Measurements from ENCODE around the gene XIAP. TPM values are rescaled to one million over a fixed set of nuclear protein-coding genes. Genes with fewer than 3 reads are reported as not detected.

The XIAP gene
- total and polyA plus RNA-seq, 9 of the 15 experiments (the other 6 are each of a cell fraction or from before 2014, with no cell fraction given), result 5.7 to 40.5 (median 19.8) TPM

- TF ChIP-seq, protein P1, sequence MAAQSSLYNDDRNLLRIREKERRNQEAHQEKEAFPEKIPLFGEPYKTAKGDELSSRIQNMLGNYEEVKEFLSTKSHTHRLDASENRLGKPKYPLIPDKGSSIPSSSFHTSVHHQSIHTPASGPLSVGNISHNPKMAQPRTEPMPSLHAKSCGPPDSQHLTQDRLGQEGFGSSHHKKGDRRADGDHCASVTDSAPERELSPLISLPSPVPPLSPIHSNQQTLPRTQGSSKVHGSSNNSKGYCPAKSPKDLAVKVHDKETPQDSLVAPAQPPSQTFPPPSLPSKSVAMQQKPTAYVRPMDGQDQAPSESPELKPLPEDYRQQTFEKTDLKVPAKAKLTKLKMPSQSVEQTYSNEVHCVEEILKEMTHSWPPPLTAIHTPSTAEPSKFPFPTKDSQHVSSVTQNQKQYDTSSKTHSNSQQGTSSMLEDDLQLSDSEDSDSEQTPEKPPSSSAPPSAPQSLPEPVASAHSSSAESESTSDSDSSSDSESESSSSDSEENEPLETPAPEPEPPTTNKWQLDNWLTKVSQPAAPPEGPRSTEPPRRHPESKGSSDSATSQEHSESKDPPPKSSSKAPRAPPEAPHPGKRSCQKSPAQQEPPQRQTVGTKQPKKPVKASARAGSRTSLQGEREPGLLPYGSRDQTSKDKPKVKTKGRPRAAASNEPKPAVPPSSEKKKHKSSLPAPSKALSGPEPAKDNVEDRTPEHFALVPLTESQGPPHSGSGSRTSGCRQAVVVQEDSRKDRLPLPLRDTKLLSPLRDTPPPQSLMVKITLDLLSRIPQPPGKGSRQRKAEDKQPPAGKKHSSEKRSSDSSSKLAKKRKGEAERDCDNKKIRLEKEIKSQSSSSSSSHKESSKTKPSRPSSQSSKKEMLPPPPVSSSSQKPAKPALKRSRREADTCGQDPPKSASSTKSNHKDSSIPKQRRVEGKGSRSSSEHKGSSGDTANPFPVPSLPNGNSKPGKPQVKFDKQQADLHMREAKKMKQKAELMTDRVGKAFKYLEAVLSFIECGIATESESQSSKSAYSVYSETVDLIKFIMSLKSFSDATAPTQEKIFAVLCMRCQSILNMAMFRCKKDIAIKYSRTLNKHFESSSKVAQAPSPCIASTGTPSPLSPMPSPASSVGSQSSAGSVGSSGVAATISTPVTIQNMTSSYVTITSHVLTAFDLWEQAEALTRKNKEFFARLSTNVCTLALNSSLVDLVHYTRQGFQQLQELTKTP (IDR thresholded peaks at IDR 0.05; ENCODE audit: low read depth in 1 of 2, partially characterized antibody in 2 of 2), result peak in 1 of 2 experiments; percentile 75
- TF ChIP-seq MAFK (IDR thresholded peaks at IDR 0.05; ENCODE audit: low read length) (peak; percentile 27; the same call in 1 of the 2 replicates), POLR2A (conservative IDR thresholded peaks at IDR 0.05) (peak; percentile 85), ZBED1 (IDR thresholded peaks at IDR 0.05) (0 out of 2 replicates have a peak, but pooled peaks have one; percentile 19), CTBP1 (IDR thresholded peaks at IDR 0.05; ENCODE audit: borderline replicate concordance) (0 out of 2 replicates have a peak, but pooled peaks have one; percentile 33), ZNF217 (CRISPR knock-in tag; IDR thresholded peaks at IDR 0.05) (no peak), TCF3 (CRISPR knock-in tag; IDR thresholded peaks at IDR 0.05) (no peak), L3MBTL2 (IDR thresholded peaks at IDR 0.05) (peak; percentile 41), RREB1 (CRISPR knock-in tag; IDR thresholded peaks at IDR 0.05) (no peak), TAF1 (IDR thresholded peaks at IDR 0.05; ENCODE audit: control insufficient read depth, extremely low read depth, insufficient read depth, low read length, severe bottlenecking) (peak; percentile 98), FOXK2 (conservative IDR thresholded peaks at IDR 0.05 in 1 of 2, IDR thresholded peaks at IDR 0.05 in 1 of 2; ENCODE audit: low read depth in 2 of 2) (peak; percentile 24 to 61; a peak in 1 of 4 replicates), POLR2AphosphoS5 (IDR thresholded peaks at IDR 0.05; ENCODE audit: control insufficient read depth, insufficient read depth, low read depth, low read length) (peak; percentile 73; the same call in 1 of the 2 replicates)
- TF ChIP-seq, protein P2, sequence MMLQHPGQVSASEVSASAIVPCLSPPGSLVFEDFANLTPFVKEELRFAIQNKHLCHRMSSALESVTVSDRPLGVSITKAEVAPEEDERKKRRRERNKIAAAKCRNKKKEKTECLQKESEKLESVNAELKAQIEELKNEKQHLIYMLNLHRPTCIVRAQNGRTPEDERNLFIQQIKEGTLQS (IDR thresholded peaks at IDR 0.05), result peak; percentile 56; the same call in 1 of the 2 replicates
- TF ChIP-seq, protein P2 (CRISPR knock-in tag; conservative IDR thresholded peaks at IDR 0.05), result no peak
- TF ChIP-seq, protein P3, sequence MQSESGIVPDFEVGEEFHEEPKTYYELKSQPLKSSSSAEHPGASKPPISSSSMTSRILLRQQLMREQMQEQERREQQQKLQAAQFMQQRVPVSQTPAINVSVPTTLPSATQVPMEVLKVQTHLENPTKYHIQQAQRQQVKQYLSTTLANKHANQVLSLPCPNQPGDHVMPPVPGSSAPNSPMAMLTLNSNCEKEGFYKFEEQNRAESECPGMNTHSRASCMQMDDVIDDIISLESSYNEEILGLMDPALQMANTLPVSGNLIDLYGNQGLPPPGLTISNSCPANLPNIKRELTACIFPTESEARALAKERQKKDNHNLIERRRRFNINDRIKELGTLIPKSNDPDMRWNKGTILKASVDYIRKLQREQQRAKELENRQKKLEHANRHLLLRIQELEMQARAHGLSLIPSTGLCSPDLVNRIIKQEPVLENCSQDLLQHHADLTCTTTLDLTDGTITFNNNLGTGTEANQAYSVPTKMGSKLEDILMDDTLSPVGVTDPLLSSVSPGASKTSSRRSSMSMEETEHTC (IDR thresholded peaks at IDR 0.05), result no peak
These were observed 103.0 kb downstream of the XIAP start (continued) for GRCh38 chrX:123962794-123963373.
